Activated CD4-positive, alpha-beta T cell treated with anti-CD3 and anti-CD28 coated beads for 48 hours (primary cell): Measurements from ENCODE around the gene MUC7.
"Not testable (repeated sequence)": the region's sequence is repeated elsewhere in the genome, so short reads cannot be mapped to it uniquely, and the experiment has no call there.

ENCODE experiments used
- DNase-seq: peaks from one replicate; pipeline ENCODE4 v3.0.0-alpha.2; 2020

Gene MUC7

DNA sequence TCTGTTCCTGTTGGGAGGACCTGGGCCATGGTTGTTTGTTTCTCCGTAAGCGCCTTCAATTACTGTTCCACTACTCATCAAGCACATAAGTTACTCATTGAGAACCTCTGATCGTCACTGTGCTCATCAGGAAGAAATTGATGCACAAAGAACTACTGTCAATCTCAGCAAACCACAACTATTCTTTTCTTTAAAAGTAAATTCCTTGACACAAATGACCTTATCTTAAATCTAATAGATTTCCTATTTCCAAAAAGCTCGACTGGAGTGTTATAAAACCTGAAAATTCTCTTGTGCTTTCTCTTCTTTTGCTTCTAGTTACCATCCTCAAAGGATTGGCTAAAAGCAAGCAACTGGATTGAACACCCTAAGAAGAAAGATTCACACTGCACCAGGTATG, at the start of gene MUC7:
MUC7 (plus strand) TSS at position 301 of the 400 bp plus-strand sequence. CDS start 1,825 bp downstream, outside the sequence.
- DNase-seq: no peak

DNA sequence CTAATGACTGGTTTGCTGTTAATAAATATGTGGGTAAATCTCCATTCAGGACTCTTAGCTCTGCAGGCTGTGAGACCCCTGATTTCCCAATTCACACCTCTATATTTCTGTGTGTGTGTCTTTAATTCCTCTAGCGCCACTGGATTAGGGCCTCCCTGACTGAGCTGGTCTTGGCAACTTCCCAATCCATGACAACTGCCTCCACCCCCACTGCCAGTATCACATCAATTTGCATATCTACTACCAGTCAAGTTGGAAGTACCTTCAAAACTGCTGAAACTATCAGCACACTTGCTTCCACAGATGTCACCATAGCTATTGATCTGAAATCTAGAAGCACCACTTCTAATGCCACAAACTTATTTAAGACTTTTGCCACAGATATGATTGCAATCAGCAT, 46.7 kb upstream of the MUC7 start:
- DNase-seq: no peak

DNA sequence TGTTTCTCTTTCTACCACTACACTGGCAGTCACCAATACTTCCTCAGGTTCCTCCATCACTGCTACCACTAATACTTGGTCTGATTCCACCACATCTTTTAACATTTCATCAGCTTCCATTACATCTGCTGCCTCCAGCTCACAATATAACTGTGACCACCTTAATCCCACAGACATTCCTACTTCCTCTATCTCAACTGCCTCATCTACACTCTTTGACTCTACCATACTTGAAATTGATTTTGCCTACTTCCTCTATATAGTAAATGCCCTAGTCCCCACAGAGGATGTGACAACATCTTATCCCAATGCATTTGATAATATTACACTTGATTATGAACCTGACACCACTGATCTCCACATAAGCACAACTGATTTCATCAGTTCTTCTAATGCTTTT, 45.2 kb upstream of the MUC7 start:
- no peak for DNase-seq

DNA sequence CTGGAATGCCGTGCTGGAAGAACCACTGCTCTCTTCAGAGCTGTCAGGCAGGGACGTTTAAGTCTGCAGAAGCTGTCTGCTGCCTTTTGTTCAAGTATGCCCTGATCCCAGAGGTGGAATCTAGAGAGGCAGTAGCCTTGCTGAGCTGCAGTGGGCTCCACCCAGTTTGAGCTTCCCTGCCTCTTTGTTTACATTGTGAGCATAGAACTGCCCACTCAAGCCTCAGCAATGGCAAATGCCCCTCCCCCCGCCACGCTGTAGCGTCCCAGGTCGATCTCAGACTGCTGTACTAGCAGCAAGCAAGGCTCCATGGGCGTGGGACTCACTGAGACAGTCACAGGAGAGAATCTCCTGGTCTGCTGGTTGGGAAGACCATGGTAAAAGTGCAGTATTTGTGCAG, 34.8 kb upstream of the MUC7 start:
- no peak for DNase-seq

DNA sequence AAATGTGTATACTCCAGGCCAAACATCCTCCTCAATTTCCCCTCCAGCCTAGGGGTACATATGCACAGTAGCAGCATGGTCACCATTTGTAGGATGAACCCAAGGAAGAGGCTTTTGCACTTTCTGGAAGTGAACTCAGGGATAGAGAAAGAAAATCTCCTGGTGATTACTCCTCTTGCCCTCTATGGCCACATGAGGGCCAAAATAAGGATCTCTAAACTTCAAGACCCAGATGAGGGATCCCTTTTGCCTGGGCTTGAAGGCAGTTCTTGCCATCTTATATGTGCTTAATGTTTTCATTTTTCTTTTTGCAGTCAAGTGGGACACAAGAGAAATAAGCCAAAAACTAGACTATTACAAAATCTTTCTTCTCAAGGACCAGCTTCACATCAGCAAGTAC, 29.5 kb upstream of the MUC7 start:
- no peak for DNase-seq

DNA sequence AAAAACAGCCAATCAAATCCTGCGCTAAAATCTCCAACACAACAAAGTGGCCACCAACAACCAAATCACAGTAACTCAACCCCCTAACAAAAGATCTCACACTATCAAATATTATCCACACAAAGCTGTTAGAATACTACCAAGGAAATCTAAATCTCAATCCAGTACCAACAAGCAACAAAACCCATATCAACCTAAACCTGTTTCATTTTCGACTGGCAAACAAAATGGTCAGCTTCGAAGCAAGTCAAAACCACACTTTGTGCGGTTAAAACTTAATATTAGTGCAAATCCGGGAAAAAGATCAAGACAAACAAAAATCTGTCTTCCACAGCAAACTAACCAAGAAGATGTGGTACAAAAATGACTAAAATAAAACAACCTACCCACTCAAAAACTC, 28.7 kb upstream of the MUC7 start:
- DNase-seq: no peak

DNA sequence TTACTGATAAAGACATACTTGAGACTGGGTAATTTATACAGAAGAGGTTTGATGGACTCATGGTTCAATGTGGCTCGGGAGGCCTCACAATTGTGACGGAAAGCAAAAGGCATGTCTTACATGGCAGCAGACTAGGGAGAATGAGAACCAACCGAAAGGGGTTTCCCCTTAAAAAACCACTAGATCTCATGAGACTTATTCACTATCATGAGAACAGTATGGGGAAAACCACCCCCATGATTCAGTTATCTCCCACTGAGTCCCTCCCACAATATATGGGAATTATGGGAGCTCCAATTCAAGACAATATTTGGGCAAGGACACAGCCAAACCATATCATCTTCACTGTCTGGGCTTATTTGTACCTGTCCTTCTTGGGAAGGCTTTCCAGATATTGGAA, 22.8 kb upstream of the MUC7 start:
- no peak for DNase-seq

DNA sequence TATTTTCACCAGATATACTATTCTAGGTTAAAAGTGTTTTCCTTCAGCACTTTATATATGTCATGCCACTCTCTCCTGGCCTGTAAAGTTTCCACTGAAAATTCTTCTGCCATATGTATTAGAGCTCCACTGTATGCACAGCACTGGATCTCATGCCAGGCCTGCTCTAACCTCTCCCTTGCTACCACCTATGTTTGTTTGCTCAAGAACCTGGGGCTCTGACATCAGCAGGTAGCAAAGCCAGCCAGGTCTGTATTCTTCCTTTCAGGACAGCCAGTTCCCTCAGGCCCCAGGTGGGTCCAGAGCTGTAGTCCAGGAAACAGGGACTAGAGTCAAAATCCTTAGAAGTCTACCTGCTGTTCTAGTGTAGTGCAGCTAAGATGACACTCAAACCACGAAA, 19.1 kb upstream of the MUC7 start:
- DNase-seq: no peak

DNA sequence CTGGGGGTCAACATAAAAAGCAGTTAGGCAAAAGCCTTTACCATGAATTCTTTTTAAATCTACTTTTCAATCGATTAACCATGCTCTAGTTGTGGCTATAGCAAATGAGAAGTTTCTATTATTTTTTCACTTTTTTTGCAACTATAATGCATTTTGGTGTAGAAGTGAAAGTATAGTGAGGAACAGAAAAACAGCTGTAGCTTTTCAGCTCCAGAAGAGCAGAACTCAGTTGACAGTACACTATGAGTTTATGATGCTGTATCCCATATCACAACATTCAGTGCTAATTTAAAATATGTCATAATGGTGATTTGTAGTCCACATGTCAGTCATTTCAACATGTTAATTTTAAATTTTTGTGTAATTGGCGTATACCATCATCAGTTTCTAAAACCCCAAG, 8.7 kb upstream of the MUC7 start:
- no peak for DNase-seq

DNA sequence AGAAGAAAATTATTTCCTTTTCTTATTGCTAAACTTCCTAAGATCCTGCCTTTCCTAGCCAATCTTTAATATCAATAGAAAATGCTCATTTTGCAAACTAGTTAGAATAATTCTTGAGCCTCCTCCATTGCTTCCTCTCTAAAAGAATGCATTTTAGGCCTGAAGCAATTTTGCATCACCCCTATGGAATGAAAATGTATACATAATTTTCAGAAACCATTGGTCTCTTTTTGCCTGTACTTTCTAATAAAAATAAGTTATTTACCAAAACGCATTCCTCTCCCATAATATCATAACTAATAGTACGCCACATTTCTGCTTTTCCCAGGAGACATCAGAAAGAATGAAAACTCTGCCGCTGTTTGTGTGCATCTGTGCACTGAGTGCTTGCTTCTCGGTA, 1.7 kb downstream of the MUC7 start:
- DNase-seq: no peak

DNA sequence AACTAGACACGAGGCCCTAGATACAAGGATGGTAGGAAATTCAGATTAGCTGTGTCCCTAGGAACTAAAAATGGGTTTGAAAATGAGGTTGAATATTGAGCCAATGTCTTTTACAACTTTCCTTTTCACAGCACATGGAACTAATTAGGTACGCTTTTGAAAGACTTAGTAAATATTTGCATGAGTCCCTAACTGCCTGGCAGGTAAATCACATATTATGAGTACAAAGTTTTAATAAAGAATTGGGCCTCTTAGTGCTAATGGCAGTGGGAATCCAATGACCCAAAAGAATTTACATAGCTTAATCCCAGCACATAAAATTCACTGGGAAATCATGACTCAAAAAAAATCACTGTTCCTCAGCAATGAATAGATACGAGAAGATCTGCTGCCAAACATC, 16.8 kb downstream of the MUC7 start:
- DNase-seq: no peak

DNA sequence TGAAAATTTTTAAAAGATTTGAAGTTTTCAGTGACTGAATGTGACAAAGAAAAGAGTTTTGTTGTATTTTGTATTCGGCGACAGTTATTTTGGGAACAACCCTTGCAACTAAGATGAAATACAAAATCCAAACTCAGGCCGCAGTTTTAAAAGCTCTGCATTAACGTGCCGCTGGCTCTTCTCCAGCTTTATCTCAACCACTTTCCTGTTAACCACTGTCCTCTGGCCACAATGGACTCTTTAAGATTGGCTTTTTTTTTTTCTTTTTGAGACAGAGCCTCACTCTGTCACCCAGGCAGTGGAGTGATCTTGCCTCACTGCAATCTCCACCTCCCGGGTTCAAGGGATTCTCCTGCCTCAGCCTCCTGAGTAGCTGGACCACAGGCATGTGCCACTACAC, 24.2 kb downstream of the MUC7 start:
- DNase-seq: no peak

DNA sequence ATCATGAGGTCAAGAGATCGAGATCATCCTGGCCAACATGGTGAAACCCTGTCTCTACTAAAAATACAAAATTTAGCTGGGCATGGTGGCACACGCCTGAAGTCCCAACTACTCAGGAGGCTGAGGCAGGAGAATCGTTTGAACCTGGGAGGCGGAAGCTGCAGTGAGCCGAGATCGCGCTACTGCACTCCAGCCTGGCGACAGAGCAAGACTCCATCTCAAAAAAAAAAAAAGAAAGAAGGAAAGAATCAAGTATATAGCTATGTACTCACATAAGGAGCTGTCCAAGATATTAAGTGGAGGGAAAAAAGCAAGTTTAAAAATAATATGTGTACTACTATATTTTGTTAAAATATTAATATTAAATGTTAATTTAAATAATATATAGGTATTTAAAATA, 29.8 kb downstream of the MUC7 start:
- not testable (repeated sequence) for DNase-seq

DNA sequence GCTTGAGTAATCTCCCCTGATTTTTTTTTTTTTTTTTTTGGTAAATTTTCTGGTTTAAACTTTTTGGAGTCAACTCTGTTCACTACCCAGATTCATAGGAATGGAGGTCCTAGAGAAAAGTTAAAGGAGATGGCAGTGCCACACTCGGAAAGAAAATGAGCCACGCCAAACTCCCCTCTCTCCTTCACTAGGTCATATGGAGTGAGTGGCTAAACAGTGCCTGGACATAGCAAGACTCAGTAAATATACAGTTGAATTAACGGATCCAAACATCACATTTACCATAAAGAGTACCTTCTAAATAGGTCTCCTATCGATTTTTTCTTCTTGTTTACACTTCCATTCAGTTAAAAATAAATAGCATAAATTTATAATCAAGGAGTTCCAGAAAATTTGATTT, 32.7 kb downstream of the MUC7 start:
- DNase-seq: no peak

DNA sequence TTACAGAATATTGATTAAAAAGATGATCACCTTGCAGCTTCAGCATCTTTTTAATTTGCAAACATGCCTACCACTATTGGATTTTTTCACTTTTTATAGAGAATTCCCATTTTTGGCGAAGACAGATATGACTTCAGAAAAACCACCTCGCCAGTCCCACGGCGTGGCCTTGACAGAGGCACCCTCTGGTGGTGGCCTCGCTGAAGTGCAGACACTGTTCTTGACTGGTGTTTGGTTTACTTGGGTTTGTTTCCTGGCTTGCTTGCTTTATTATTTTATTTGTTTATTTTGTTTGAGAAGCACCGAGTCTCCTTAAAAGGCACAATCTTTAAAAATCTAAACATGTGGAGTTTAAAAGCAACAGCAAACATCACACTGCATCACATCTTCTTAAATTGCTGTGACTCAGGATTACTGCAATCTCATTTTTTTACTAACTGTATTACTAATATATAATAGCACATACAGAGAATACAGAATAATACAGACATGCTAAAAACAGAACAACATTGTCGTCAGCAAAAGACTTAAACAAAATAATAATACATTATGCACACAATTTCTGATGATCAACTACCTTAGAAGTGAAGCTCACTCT, 33.3 kb downstream of the MUC7 start:
- DNase-seq: peak; percentile 66

DNA sequence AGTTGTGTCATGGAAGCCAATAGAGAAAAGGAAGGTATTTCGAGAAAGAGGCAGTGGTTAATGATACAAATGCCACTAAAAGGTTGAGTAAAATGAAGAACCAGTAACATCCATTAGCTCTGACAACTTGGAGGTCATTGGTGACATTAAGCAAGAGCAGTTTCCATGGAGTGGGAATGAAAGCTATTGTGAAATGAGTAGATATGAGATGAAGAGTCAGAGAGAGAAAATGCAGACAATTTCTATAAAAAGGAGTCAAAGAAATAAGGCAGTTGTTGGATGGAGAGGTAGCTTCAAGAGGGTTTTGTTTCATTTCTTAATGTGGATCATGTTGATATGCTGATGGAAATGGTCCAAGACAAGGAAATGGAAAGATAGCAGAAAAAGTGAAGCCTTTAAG, 36.8 kb downstream of the MUC7 start:
- no peak for DNase-seq

DNA sequence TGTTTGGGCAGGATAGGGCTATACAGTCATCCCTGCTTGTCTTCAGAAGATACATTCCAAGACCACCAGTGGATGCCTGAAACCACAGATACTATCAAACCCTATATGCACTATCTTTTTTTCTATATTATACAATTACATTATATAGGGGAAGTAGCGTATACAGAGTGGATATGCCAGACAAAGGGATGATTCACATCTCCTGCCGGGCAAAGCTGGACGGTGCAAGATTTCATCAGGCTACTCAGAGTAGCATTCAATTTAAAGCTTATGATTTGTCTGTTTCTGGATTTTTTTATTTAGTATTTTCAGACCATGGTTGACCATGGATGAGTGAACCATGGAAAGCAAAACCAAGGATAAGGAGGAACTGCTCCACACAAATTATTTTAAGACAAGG, 39.4 kb downstream of the MUC7 start:
- DNase-seq: no peak

DNA sequence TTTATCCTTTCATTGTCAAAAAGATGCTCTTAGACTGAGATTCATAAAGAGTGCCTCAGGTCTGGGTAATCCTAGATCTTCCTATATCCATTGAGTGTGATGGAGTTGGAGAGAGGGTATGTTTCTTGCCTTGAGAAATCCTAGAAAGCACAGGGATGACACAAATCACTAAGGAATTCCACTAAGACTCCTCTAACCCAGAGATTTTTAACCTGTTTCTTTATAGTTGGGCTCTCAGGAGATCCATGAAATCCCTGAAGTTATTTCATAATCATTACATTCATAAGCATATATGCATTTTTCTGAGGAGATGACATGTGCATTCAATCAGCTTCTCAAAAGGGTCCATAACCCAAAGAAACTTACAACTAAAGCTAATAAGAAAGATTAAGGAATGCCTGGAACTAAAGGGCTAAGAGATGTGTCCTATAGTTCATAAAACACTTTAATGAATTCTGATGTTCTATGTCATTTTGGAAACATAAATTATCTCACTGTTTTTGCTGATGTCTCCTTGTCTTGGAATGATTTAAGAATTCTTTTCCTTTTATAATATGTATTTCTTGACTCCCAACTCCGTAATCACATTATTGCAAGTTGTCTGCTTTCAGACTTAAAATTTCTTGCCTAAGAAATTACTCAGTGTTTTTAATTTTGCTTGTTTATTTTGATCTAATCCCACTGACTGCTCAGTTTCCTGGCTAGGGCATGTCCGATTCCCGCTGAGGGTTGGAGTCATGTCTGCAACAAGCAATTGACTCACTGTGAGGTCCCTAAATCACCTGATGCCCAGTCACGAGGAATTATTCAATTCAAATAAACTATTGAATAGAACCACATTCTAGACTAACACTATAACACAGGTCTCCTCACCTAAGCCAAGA, 43.6 kb downstream of the MUC7 start:
- no peak for DNase-seq

DNA sequence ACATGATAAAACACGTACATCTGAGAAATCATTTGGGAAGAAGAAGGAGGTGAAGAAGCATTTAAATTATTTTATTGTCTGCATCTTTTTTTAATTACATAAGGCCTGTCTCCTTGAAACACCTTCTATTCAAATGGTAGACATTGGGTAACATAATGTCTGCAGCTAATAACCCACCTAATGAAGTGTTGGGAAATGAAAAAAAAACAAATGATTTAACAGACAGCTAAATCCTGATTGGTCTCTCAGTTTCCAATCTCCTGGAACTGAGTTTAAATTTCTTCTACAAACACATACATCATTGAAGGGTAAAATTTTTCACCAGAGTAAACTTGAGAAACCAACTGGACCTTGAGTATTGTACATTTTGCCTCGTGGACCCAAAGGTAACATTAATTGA, 46.3 kb downstream of the MUC7 start, which contains the start of gene AMTN:
AMTN (plus strand) TSS at position 301 of the 400 bp plus-strand sequence. CDS start 209 bp downstream, outside the sequence.
- no peak for DNase-seq

DNA sequence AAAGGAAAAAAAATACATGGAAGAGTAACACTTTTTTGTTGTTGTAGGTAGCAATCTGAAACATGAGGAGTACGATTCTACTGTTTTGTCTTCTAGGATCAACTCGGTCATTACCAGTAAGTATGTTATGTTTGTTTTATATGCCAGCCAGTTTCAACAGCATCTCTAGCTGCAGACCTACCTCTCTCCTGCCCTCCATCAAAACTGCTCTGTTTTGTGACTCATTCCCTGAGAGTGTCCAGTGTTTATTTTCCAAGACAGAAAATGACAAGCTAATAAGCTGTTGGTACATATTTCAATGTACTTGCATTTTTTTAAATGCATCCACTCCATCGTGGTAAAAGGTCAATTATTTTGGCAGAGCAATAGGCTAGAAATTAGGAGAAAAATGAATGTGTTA, 46.7 kb downstream of the MUC7 start:
- DNase-seq: no peak

DNA sequence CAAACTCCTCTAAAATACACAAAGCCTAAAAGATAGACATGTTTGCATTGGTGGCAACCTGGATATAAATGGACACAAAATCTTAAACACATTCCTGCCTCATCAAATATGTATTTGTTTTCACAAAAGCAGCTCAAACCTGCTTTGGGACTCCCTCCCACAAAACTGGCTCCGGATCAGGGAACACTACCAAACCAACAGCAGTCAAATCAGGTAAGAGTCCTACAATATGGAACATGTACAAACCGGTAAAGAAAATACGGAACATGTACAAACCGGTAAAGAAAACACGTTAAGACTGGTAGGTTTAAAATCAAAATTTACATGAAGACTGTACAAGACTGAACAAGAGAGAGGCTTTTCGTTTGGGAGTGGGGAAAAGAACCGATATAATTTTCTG, 50.6 kb downstream of the MUC7 start:
- DNase-seq: no peak

DNA sequence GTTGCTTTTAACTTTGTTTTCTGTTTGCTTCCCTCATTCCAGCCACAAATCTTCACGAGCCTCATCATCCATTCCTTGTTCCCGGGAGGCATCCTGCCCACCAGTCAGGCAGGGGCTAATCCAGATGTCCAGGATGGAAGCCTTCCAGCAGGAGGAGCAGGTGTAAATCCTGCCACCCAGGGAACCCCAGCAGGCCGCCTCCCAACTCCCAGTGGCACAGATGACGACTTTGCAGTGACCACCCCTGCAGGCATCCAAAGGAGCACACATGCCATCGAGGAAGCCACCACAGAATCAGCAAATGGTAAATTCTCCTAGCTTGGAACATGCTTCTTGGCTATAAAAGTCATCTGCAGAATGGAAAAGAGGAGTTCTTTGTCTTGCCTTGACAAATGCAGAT, 59.0 kb downstream of the MUC7 start:
- no peak for DNase-seq

DNA sequence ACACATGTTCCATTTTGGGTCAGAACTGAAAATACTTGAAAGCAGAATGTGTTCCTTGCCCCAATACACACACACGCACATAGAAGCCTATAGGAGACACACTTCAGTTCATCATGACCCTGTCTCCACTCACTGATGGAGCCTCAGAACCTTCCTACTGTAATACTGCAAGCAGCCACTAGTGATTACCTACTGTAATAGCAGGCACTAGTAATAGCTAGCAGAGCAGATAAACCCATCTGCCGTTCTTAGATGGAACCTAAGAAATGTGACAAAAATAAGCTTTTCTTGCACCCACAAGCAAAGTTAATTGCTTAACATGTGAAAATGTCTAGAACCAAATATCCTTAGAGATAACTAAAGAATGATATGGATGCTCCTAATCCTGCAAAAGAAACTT, 60.0 kb downstream of the MUC7 start:
- DNase-seq: no peak
